HG02588 (cell line): ENCODE results near the gene TRIM21.
A peak's percentile ranks its signal among the peaks of the same experiment; 100 is the strongest.
"Not testable (repeated sequence)": the region's sequence is repeated elsewhere in the genome, so short reads cannot be mapped to it uniquely, and the experiment has no call there.

ENCODE experiments used
- ATAC-seq: cut with Tn5 transposase; IDR thresholded peaks from one replicate; pipeline ENCODE4 v1.9.1; 2021; ENCODE audit warnings: mild to moderate bottlenecking, moderate library complexity; ENCODE audit not compliant: unreplicated experiment

The TRIM21 gene

GRCh38 chr11:4393209-4393857 is at the start of gene TRIM21:
TRIM21 (minus strand) TSS chr11:4393702; CDS start chr11:4390409, 3,293 bp downstream.
- ATAC-seq, result peak; percentile 99

DNA sequence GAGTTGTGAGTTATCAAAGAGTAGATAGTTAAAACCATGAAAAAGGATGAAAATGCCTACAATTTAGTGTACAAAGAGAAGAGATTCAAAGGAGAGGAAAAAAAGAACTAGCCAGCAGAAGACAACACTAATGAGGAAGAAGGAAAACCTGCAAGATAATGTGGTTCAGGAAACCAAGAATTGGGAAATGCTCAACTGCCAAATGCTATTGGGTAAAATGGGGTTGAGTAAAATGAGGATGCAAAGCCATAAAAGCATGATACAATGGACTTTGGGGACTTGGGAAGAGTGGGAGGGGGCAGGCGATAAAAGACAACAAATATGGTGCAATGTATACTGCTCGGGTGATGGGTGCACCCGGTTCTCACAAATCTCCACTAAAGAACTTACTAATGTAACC is 48.0 kb upstream of the TRIM21 start:
- no peak for ATAC-seq

- no peak for ATAC-seq
Measured at GRCh38 chr11:4436411-4436810, 42.9 kb upstream of the TRIM21 start.

GRCh38 chr11:4433856-4434255 is 40.4 kb upstream of the TRIM21 start:
- ATAC-seq, result no peak

- ATAC-seq, result no peak
Measured at GRCh38 chr11:4430051-4430450, 36.5 kb upstream of the TRIM21 start.

- no peak for ATAC-seq
Measured at GRCh38 chr11:4418403-4418802, 24.9 kb upstream of the TRIM21 start.

GRCh38 chr11:4416816-4417215 is 23.3 kb upstream of the TRIM21 start:
- ATAC-seq, result no peak

- no peak for ATAC-seq
Measured at GRCh38 chr11:4416306-4416705, 22.8 kb upstream of the TRIM21 start.

DNA sequence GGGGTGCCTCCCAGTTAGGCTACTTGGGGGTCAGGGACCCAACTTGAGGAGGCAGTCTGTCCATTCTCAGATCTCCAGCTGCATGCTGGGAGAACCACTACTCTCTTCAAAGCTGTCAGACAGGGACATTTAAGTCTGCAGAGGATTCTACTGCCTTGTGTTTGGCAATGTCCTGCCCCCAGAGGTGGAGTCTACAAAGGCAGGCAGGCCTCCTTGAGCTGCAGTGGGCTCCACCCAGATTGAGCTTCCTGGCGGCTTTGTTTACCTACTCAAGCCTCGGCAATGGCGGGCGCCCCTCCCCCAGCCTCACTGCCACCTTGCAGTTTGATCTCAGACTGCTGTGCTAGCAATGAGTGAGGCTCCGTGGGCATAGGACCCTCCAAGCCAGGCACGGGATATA is 12.7 kb upstream of the TRIM21 start:
- not testable (repeated sequence) for ATAC-seq

GRCh38 chr11:4393858-4394223 is 339 bp upstream of the TRIM21 start:
- ATAC-seq, result peak; percentile 13

- no peak for ATAC-seq
Measured at GRCh38 chr11:4388221-4388620, 5.3 kb downstream of the TRIM21 start.

GRCh38 chr11:4385978-4386740 is 7.3 kb downstream of the TRIM21 start:
- no peak for ATAC-seq

DNA sequence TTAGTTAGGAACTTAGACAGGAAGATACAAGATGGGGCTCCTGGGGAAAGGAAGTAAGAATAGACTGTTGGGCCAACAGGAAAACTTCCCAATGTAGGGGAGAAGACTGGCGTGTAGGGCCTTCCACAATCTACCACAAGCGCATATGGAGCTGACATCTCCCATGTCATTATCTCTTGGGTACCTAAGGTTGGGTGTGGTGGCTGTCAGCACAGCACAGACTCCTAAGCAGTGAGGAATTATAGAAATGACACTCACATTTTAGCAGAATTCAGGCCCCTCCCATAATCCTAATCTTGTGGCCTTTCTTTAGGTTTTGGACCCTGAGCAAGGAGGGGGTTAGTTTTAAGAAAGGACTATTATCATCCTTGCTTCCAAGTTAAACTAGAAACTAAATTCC is 11.6 kb downstream of the TRIM21 start:
- no peak for ATAC-seq

GRCh38 chr11:4375431-4376140 is 17.9 kb downstream of the TRIM21 start:
- ATAC-seq, result no peak

GRCh38 chr11:4370166-4370565 is 23.3 kb downstream of the TRIM21 start:
- ATAC-seq, result no peak

- no peak for ATAC-seq
Measured at GRCh38 chr11:4368286-4368685, 25.2 kb downstream of the TRIM21 start, which contains the start of gene OR52B4. OR52B4 (minus strand) TSS chr11:4368386; CDS start chr11:4368295, 91 bp downstream.

DNA sequence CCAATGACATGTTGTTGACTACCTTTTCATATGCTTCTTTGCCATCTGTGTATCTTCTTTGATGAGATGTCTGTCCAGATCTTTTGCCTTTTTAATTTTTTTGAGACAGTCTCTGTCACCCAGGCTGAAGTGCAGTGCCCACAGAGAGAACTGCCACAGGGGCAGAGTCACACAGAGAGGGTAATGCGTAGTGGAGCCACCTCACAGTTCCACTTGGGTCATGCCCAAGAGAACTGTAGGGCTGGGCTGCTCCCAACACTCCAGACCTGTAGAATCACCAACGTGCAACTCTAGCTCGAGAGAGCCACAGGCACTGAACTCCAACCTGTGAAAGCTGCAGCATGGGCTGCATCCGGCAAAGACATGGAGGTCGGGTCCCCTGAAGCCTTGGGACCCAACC is 45.4 kb downstream of the TRIM21 start:
- not testable (repeated sequence) for ATAC-seq

- not testable (repeated sequence) for ATAC-seq
Measured at GRCh38 chr11:4345366-4345765, 48.1 kb downstream of the TRIM21 start.
